H1 (cell line): ENCODE results near the gene TSNAXIP1. TPM values are rescaled to one million over a fixed set of nuclear protein-coding genes. Genes with fewer than 3 reads are reported as not detected.

Source experiments
- BRCA1 ChIP-seq: IDR thresholded peaks from 2 replicates; pipeline ENCODE4 v1.6.1; 2012; ENCODE audit warnings: low read depth, low read length, improper control_type of control experiment
- KDM4A ChIP-seq: IDR thresholded peaks from one replicate; pipeline ENCODE4 v1.7.1; 2012; ENCODE audit warnings: low read depth, mild to moderate bottlenecking, moderate library complexity, low read length, inconsistent platforms; ENCODE audit not compliant: severe bottlenecking
- MAFK ChIP-seq: IDR thresholded peaks from 2 replicates; pipeline ENCODE4 v1.6.1; 2012; ENCODE audit warnings: low read depth, mild to moderate bottlenecking, improper control_type of control experiment, low read length
- NRF1 ChIP-seq: IDR thresholded peaks from 2 replicates; pipeline ENCODE4 v1.6.1; 2011; ENCODE audit warnings: mild to moderate bottlenecking, low read depth, low read length, improper control_type of control experiment
- RNF2 ChIP-seq: fragments of 200-900, 300-1000 bp; sonication (generic); IDR thresholded peaks from 2 replicates; pipeline ENCODE4 v1.7.1; 2016; ENCODE audit warnings: borderline replicate concordance, low read depth, mild to moderate bottlenecking, antibody characterized with exemption, low read length; ENCODE audit not compliant: poor library complexity, severe bottlenecking; ENCODE audit errors: missing control alignments
- SP2 ChIP-seq: IDR thresholded peaks from 2 replicates; pipeline ENCODE4 v1.6.1; 2012; ENCODE audit warnings: mild to moderate bottlenecking, low read length, inconsistent platforms
- TBP ChIP-seq: IDR thresholded peaks from 2 replicates; pipeline ENCODE4 v1.6.1; 2011; ENCODE audit warnings: low read depth, low read length, improper control_type of control experiment
- USF2 ChIP-seq: IDR thresholded peaks from 2 replicates; pipeline ENCODE4 v1.6.1; 2011; ENCODE audit warnings: low read length, improper control_type of control experiment
- YY1 ChIP-seq: IDR thresholded peaks from 2 replicates; pipeline ENCODE4 v1.6.1; 2011; ENCODE audit warnings: low read depth, mild to moderate bottlenecking, low read length
- polyA plus RNA-seq, 7 experiments: library from polyadenylated mRNA; depleted of rRNA in 3 of 7; stranded (reverse) in 5 of 7; unstranded in 2 of 7; fragments of >200 nt in 5 of 7; fragments of 200-250 nt in 2 of 7; gene quantifications; 1 replicate in 5 of 7; 2 replicates in 1 of 7; 4 replicates in 1 of 7; pipeline versions ENCODE4 v1.2.1 to v1.2.3, GENCODE V29; 2011 to 2013; ENCODE audit warnings: missing spikeins in 2 of 7, mixed read lengths in 2 of 7
- total RNA-seq: library from RNA; stranded (reverse); fragmentation: NEBNext Ultra II Directional; extraction: Animal tissue kit (Norgen Biotek cat#: 25700); gene quantifications from 2 replicates; pipeline ENCODE4 v1.2.1, GENCODE V29; 2021

TSNAXIP1 gene
- total and polyA plus RNA-seq, 2 of the 8 experiments (the other 6 are each of a cell fraction or from before 2014, with no cell fraction given), result 0.37 to 0.94 TPM

- TF ChIP-seq RNF2 (no peak), NRF1 (no peak), BRCA1 (no peak), USF2 (0 out of 2 replicates have a peak, but pooled peaks have one; percentile 5), MAFK (peak; percentile 1; the same call in 1 of the 2 replicates), SP2 (no peak), KDM4A (peak; percentile 55), TBP (peak; percentile 70; the same call in 1 of the 2 replicates), YY1 (no peak)
Observed at GRCh38 chr16:67872631-67873434, 66.1 kb downstream of the TSNAXIP1 start, which contains the start of gene EDC4 (continued).
